ENCODE data around the gene TMTC2.

DNA sequence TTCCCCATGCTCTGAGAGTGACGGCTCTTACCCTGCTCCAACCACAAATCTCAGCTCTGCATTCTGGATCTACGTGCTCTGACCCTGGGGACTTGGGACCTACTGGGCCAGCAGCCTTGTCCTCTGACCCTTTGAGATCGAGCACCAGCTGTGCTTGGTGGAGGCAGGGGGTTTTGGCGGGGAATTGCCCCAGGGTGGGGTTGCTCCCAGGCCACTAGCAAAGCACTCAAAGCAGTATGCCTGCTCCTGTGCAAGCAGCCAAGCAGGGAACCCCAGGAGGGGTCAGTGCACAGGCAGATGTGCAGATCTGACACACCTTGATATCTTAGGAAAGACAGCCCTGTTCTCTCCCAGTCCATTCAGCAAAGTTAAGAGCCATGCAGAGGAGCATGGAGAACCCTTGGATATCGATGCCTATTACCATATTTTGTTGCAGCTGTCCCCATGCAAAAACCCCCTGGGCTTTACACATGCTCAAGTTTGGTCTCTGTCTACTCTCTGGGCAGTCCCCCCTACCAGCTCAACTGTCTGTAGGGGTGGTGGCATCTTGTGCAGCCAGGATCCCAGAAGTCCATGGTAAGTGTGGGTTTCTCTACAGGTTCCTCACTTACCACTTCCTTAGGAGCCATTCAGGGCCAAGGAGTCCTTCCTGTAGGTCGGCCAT is 319.0 kb downstream of the TMTC2 start:
- TF ChIP-seq EZH2 (IDR thresholded peaks at IDR 0.05) (no peak), POLR2AphosphoS5 (IDR thresholded peaks at IDR 0.05; ENCODE audit: borderline replicate concordance, low read depth, low read length) (no peak)

Data from SK-N-MC (cell line).